HG03432 (cell line): Measurements from ENCODE around the gene USP15.
"Not testable (repeated sequence)": the region's sequence is repeated elsewhere in the genome, so short reads cannot be mapped to it uniquely, and the experiment has no call there.

Experiments used
- ATAC-seq: cut with Tn5 transposase; IDR thresholded peaks from one replicate; pipeline ENCODE4 v1.9.1; 2021; ENCODE audit warnings: mild to moderate bottlenecking, moderate library complexity; ENCODE audit not compliant: unreplicated experiment

USP15 gene

DNA sequence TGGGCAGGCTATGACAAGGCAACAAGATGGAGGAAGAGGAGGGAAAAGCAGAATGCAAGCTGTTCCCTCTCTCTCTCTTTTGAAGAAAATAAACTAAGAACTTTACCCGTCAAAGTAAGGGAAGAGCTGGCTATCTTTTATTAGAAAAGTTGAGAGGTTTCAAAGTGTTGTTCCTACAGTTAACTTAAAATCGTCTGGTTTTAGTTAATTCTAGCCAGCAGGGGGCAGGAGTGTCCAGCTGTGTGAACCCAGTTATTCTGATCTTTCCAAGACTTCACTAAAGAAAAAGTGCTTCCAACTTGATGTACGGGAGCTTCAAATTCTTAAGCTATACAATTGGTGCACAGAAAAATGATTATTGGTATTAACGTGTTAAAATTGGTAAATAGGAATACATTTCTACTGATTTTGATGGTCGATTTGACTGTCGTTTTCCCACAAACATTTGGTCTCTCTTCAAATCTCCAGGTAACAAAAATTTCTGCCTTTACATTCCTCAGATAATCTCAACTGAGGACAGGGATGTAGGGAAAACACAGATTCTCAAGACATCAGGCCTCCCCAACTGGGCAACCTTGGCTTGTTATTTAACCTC lies 178.0 kb downstream of the USP15 start:
- no peak for ATAC-seq

DNA sequence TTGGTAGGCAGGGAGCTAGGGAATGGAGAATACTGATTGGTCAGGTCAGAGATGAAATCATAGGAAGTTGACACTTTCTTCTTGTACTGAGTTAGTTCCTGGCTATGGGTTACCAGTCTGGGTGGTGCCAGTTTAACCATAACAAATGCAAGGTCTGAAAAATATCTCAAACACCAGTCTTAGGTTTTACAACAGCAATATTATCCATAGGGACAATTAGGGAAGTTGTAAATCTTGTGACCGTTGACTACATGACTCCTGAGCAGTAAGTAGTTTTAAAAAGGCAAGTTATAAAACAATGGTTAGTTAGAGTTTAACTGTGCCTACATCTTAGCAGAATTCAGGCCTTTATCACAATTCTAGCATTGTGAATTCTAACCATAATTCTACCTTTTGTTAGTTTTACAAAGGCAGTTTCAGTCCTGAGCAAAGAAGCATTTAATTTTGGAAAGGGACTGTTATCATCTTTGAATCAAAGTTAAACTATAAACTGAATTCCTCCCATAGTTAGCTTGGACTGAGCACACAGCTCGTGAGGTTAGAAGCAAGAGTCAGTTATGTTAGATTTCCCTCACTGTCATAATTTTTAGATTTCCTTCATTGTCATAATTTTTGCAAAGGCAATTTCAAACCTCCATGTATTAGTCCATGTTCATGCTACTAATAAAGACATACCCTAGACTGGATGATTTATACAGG lies 186.7 kb downstream of the USP15 start:
- ATAC-seq, result no peak

DNA sequence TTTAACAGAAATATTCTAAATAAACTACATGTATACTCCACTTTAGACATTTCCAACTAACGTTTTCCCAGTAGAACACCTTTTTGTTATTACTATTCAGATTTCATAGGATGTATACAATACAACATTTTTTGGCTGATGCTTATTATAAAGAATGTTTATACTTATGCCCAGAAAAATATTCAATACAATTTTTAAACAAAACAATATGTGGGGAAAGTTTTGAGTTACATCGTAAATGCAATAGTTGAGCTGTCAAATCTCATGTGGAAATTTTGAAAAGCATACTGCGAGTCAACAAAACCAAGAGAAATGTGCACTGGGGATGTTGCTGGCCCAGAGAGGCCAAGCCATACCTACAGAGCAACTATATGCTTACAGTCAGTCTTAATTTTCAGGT lies 188.2 kb downstream of the USP15 start:
- no peak for ATAC-seq

DNA sequence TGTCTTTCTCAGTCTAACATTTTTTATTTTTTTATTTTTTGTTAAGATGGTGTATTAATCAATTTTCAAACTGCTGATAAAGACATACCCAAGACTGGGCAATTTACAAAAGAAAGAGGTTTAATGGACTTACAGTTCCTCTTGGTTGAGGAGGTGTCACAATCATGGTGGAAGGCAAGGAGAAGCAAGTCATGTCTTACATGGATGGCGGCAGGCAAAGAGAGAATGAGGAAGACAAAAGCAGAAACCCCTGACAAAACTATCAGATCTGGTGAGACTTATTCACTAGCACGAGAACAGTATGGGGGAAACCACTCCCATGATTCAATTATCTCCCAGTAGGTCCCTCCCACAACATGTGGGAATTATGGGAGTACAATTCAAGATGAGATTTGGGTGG lies 195.2 kb downstream of the USP15 start:
- ATAC-seq, result not testable (repeated sequence)

DNA sequence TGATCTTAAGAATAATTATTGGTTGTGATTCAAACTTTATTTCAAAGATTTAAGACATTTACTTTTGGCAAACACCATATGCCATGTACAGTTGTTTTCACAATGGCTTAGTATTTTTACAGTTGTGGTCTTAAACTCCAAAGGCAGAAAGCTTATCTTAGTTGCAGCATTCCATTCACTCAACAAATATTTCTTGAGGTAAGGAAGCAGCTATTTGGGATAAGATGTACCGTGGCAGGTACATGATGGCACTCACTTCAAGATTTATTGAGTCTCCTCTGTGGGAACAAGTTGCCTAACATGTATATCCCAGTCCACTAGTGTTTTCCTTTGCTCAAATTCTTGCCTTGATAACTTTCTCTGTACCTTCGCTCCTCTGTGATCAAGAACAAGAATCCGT lies 198.4 kb downstream of the USP15 start:
- ATAC-seq, result no peak

DNA sequence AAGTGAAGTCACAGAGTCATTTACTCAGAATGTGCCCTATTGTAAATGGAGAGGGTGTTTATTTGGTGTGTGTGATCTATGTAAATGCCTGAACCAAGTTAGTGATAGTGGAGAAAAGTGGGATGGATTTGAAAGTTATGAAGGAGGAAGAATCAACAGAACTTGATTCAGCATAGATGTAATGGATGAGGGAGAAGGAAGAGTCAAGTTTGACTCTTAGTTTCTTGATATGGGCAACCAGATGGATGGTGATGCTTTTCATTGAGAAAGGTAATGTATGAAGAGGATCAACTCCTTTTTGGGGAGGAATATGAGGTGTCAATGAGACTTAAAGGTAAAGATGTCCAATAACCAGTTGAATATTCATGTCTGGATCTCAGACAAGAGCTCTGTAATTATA lies 199.8 kb downstream of the USP15 start:
- ATAC-seq, result no peak

DNA sequence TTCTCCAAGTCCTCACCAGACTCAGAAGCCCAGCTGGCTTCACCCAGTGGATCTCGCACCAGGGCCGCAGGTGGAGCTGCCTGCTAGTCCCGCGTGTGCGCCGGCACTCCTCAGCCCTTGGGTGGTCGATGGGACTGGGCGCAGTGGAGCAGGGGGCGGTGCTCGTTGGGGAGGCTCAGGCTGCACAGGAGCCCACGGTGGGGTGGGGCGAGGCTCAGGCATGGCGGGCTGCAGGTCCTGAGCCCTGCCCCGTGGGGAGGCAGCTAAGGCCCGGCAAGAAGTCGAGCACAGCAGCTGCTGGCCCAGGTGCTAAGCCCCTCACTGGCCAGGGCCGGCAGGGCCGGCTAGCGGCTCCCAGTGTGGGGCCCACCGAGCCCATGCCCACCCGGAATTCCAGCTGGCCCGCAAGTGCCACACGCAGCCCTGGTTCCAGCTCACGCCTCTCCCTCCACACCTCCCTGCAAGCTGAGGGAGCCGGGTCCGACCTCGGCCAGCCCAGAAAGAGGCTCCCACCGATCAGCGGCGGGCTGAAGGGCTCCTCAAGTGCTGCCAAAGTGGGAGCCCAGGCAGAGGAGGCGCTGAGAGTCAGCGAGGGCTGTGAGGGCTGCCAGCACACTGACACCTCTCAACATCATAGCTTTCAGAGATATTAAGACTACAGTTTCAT lies 201.1 kb downstream of the USP15 start:
- ATAC-seq, result not testable (repeated sequence)

DNA sequence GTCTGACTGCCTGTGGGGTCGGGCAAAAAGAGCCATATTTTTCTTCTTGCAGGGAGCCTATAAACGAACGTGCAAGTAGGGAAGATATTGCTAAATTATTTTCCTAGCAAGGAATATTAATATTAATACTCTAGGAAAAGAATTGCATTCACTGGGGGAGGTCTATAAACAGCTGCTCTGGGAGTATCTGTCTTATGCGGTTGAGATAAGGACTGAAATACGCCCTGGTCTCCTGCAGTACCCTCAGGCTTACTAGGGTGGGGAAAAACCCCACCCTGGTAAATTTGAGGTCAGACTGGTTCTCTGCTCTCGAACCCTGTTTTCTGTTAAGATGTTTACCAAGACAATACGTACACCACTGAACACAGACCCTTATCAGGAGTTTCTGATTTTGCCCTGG lies 203.0 kb downstream of the USP15 start:
- not testable (repeated sequence) for ATAC-seq
